Astrocyte (in vitro differentiated cells and primary cell): ENCODE data around the gene PIH1D1. TPM values are rescaled to one million over a fixed set of nuclear protein-coding genes. Genes with fewer than 3 reads are reported as not detected.

Experiments
- DNase-seq: peaks from one replicate; pipeline ENCODE4 v3.0.0-alpha.2; 2010; ENCODE audit warnings: low read depth
- FAIRE-seq: peaks from 2 replicates; lab custom pipeline; 2011; peaks lifted over from hg19 to GRCh38; lab: Jason Lieb, UNC
- H2AFZ ChIP-seq: 2 replicates; pipeline ENCODE4 v1.6.0; 2012; ENCODE audit warnings: low read depth, low read length, inconsistent platforms
- H3K27ac ChIP-seq: 2 replicates; pipeline ENCODE4 v1.5.1; 2011; ENCODE audit warnings: low read depth, low read length, inconsistent platforms
- H3K27me3 ChIP-seq: 2 replicates; pipeline ENCODE4 v1.6.0; 2011; ENCODE audit warnings: low read length, inconsistent platforms; ENCODE audit not compliant: insufficient read depth
- H3K36me3 ChIP-seq: 2 replicates; pipeline ENCODE4 v1.5.1; 2011; ENCODE audit warnings: low read length, inconsistent platforms; ENCODE audit not compliant: insufficient read depth
- H3K4me1 ChIP-seq: 2 replicates; pipeline ENCODE4 v1.5.1; 2011; ENCODE audit warnings: low read length, inconsistent platforms; ENCODE audit not compliant: insufficient read depth
- H3K4me2 ChIP-seq: 2 replicates; pipeline ENCODE4 v1.6.0; 2012; ENCODE audit warnings: low read length, inconsistent platforms
- H3K4me3 ChIP-seq: 2 replicates; pipeline ENCODE4 v1.5.1; 2011; ENCODE audit warnings: low read depth, mild to moderate bottlenecking, low read length, inconsistent platforms; ENCODE audit not compliant: insufficient read depth
- H3K79me2 ChIP-seq: 2 replicates; pipeline ENCODE4 v1.6.0; 2012; ENCODE audit warnings: mild to moderate bottlenecking, low read length, inconsistent platforms; ENCODE audit not compliant: insufficient read depth
- H3K9ac ChIP-seq: 2 replicates; pipeline ENCODE4 v1.6.0; 2012; ENCODE audit warnings: mild to moderate bottlenecking, low read length, inconsistent platforms
- H3K9me3 ChIP-seq: 2 replicates; pipeline ENCODE4 v1.5.1; 2012; ENCODE audit warnings: low read depth, mild to moderate bottlenecking, low read length, inconsistent platforms; ENCODE audit not compliant: insufficient read depth
- H4K20me1 ChIP-seq: 2 replicates; pipeline ENCODE4 v1.6.0; 2012; ENCODE audit warnings: low read length, inconsistent platforms; ENCODE audit not compliant: insufficient read depth
- H3K27ac Mint-ChIP-seq: one replicate; pipeline ENCODE4 v1.8.0; 2021; ENCODE audit warnings: mild to moderate bottlenecking, mixed read lengths; ENCODE audit not compliant: unreplicated experiment
- H3K27me3 Mint-ChIP-seq: one replicate; pipeline ENCODE4 v1.8.0; 2021; ENCODE audit warnings: low read depth, mixed read lengths; ENCODE audit not compliant: unreplicated experiment
- H3K36me3 Mint-ChIP-seq: one replicate; pipeline ENCODE4 v1.8.0; 2021; ENCODE audit warnings: low read depth, mixed read lengths; ENCODE audit not compliant: unreplicated experiment
- H3K4me1 Mint-ChIP-seq: one replicate; pipeline ENCODE4 v1.8.0; 2021; ENCODE audit warnings: low read depth, mixed read lengths; ENCODE audit not compliant: unreplicated experiment
- H3K4me3 Mint-ChIP-seq: one replicate; pipeline ENCODE4 v1.8.0; 2021; ENCODE audit warnings: mild to moderate bottlenecking, moderate library complexity, mixed read lengths; ENCODE audit not compliant: unreplicated experiment
- H3K9me3 Mint-ChIP-seq: one replicate; pipeline ENCODE4 v1.8.0; 2021; ENCODE audit warnings: mild to moderate bottlenecking, mixed read lengths; ENCODE audit not compliant: unreplicated experiment
- EZH2 ChIP-seq: IDR thresholded peaks from 2 replicates; pipeline ENCODE4 v1.6.1; 2012; ENCODE audit warnings: mild to moderate bottlenecking, low read length, inconsistent platforms; ENCODE audit not compliant: insufficient read depth
- total RNA-seq: library from RNA; stranded (reverse); gene quantifications from 2 replicates; pipeline ENCODE4 v1.2.1, GENCODE V29; 2021
- TF ChIP-seq, protein P1 (sequence below): IDR thresholded peaks from 2 replicates; pipeline ENCODE4 v1.5.1; 2011; ENCODE audit warnings: low read depth, mild to moderate bottlenecking, inconsistent platforms, low read length, moderate library complexity; ENCODE audit not compliant: insufficient read depth

The PIH1D1 gene
- total RNA-seq, 1 donor from 2014 or later = 61.3 TPM

DNA sequence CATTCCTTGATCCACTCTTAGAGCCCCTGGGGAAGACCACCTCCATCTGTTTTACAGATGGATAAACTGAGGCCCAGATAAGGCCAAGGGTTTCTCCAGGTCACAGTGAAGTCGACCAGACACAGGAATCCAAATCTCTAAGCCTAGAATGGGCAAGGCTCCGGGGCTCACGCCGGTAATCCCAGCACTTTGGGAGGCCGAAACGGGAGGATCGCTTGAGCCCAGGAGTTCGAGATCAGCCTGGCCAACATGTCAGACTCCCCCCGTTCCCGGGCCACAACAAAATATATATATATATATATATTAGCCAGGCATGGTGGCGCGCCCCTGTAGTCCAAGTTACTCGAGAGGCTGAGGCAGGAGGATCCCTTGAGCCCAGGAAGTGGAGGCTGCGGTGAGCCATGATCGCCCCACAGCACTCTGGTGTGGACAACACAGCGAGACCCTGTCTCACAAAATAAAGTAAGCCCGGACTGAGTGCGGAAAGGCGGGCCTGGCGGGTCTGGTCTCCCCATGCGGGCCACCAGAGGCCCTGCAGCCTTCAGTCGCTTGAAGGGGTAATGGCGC lies 35.2 kb upstream of the PIH1D1 start:
- no peaks in the 10 kb centered on the region for H3K27me3 Mint-ChIP-seq
- H3K27ac Mint-ChIP-seq = peak overlapping the region; percentile 26
- no peak overlapping the region for H3K9ac ChIP-seq
- peaks cover 20% of the 10 kb centered on the region for H3K4me1 Mint-ChIP-seq
- peaks cover 22% of the 10 kb centered on the region for H3K36me3 ChIP-seq
- TF ChIP-seq, protein P1, sequence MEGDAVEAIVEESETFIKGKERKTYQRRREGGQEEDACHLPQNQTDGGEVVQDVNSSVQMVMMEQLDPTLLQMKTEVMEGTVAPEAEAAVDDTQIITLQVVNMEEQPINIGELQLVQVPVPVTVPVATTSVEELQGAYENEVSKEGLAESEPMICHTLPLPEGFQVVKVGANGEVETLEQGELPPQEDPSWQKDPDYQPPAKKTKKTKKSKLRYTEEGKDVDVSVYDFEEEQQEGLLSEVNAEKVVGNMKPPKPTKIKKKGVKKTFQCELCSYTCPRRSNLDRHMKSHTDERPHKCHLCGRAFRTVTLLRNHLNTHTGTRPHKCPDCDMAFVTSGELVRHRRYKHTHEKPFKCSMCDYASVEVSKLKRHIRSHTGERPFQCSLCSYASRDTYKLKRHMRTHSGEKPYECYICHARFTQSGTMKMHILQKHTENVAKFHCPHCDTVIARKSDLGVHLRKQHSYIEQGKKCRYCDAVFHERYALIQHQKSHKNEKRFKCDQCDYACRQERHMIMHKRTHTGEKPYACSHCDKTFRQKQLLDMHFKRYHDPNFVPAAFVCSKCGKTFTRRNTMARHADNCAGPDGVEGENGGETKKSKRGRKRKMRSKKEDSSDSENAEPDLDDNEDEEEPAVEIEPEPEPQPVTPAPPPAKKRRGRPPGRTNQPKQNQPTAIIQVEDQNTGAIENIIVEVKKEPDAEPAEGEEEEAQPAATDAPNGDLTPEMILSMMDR = no peak
- TF ChIP-seq EZH2 = no peak
- H2AFZ ChIP-seq = peak overlapping the region; percentile 89
- H3K4me2 ChIP-seq = peak overlapping the region; percentile 55
- peaks cover 28% of the 10 kb centered on the region for H3K36me3 Mint-ChIP-seq
- peaks cover 38% of the 10 kb centered on the region for H3K79me2 ChIP-seq
- peak overlapping the region; percentile 49 for H3K27ac ChIP-seq
- no peaks in the 10 kb centered on the region for H3K9me3 ChIP-seq
- H3K4me1 ChIP-seq = peaks cover 14% of the 10 kb centered on the region
- FAIRE-seq = no peak
- DNase-seq = no peak
- peaks cover 43% of the 10 kb centered on the region for H4K20me1 ChIP-seq
- H3K4me3 Mint-ChIP-seq = peak overlapping the region; percentile 94
- H3K27me3 ChIP-seq = no peaks in the 10 kb centered on the region
- no peaks in the 10 kb centered on the region for H3K9me3 Mint-ChIP-seq
- no peak overlapping the region for H3K4me3 ChIP-seq

DNA sequence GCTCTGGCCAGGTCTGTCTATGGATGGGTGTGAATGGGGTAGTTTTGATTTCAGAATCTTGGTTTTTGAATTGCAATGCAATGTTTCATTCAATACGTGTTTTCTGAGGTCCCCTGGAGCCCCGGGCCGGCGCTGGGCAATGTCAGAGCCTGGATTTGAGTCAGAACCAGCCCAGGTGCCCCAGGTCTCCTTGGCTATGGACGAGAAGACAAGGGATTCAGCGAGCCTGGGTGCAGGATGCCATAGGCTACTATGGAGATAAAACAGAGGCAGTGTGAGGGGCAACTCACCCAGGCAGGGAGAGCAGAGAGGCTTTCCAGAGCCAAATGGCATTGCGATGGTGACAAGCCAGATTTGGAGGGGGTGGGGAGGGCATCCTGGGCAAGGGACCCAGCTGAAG lies 34.6 kb upstream of the PIH1D1 start:
- no peak for FAIRE-seq

More for the DNA sequence above, 34.6 kb upstream of the PIH1D1 start:
- Histone ChIP-seq H3K27ac (no peak overlapping the region), H3K79me2 (peaks cover 38% of the 10 kb centered on the region), H3K4me3 (no peak overlapping the region), H4K20me1 (peaks cover 37% of the 10 kb centered on the region), H2AFZ (no peak overlapping the region), H3K9me3 (no peaks in the 10 kb centered on the region), H3K9ac (no peak overlapping the region), H3K27me3 (no peaks in the 10 kb centered on the region), H3K4me2 (no peak overlapping the region), H3K4me1 (peaks cover 14% of the 10 kb centered on the region), H3K36me3 (peaks cover 21% of the 10 kb centered on the region)
- peaks cover 15% of the 10 kb centered on the region for H3K4me1 Mint-ChIP-seq
- no peaks in the 10 kb centered on the region for H3K27me3 Mint-ChIP-seq
- TF ChIP-seq, protein P1 = no peak
- TF ChIP-seq EZH2 = no peak
- H3K9me3 Mint-ChIP-seq = no peaks in the 10 kb centered on the region
- DNase-seq = no peak
- H3K36me3 Mint-ChIP-seq = peaks cover 28% of the 10 kb centered on the region
- H3K27ac Mint-ChIP-seq = peak overlapping the region; percentile 53
- H3K4me3 Mint-ChIP-seq = peak overlapping the region; percentile 54
